ENCODE measurements around the gene RNASET2.

The RNASET2 gene

GRCh38 chr6:166908811-166909210, 47.5 kb downstream of the RNASET2 start:
- Histone ChIP-seq H3K4me1 (ENCODE audit: control insufficient read depth, low read depth, low read length) (no peaks in the 10 kb centered on the region), H3K27me3 (ENCODE audit: insufficient read depth, low read length, poor library complexity) (no peaks in the 10 kb centered on the region), H3K27ac (ENCODE audit: low read depth, low read length) (no peak overlapping the region), H3K4me3 (ENCODE audit: low read length) (no peak overlapping the region), H3K4ac (ENCODE audit: low read depth, low read length) (no peak overlapping the region), H3K23ac (ENCODE audit: low read length) (no peak overlapping the region), H4K5ac (ENCODE audit: low read length) (no peak overlapping the region), H2BK5ac (ENCODE audit: low read length) (no peak overlapping the region), H3K79me1 (ENCODE audit: low read length) (no peaks in the 10 kb centered on the region), H2BK15ac (replicated peaks; ENCODE audit: low read depth) (no peak overlapping the region), H3K9ac (ENCODE audit: low read length) (no peak overlapping the region), H3K18ac (ENCODE audit: low read length) (no peak overlapping the region), H3K36me3 (ENCODE audit: control insufficient read depth, insufficient read depth, low read length) (no peaks in the 10 kb centered on the region), H3K79me2 (ENCODE audit: control insufficient read depth, insufficient read depth, low read length) (no peaks in the 10 kb centered on the region), H2AK5ac (ENCODE audit: low read length) (no peak overlapping the region), H3K4me2 (ENCODE audit: low read length) (no peak overlapping the region), H3K56ac (ENCODE audit: low read length) (no peak overlapping the region), H4K8ac (ENCODE audit: low read depth, low read length) (no peak overlapping the region), H2BK120ac (ENCODE audit: low read depth, low read length) (no peak overlapping the region)
- WGBS (ENCODE audit: extremely low coverage, insufficient coverage, low lambda C conversion rate): no CpG with 5 or more reads among the region's 2 CpGs
- DNase-seq: no peak

GRCh38 chr6:166907871-166908806, 48.2 kb downstream of the RNASET2 start:
- Histone ChIP-seq H3K9ac (ENCODE audit: low read length) (no peak overlapping the region), H3K79me1 (ENCODE audit: low read length) (no peaks in the 10 kb centered on the region), H3K23ac (ENCODE audit: low read length) (no peak overlapping the region), H4K8ac (ENCODE audit: low read depth, low read length) (no peak overlapping the region), H3K56ac (ENCODE audit: low read length) (no peak overlapping the region), H3K27me3 (ENCODE audit: insufficient read depth, low read length, poor library complexity) (no peaks in the 10 kb centered on the region), H3K4me2 (ENCODE audit: low read length) (no peak overlapping the region), H3K36me3 (ENCODE audit: control insufficient read depth, insufficient read depth, low read length) (no peaks in the 10 kb centered on the region), H2AK5ac (ENCODE audit: low read length) (no peak overlapping the region), H4K5ac (ENCODE audit: low read length) (no peak overlapping the region), H3K27ac (ENCODE audit: low read depth, low read length) (no peak overlapping the region), H2BK5ac (ENCODE audit: low read length) (no peak overlapping the region), H3K18ac (ENCODE audit: low read length) (no peak overlapping the region), H3K4me3 (ENCODE audit: low read length) (no peak overlapping the region), H3K79me2 (ENCODE audit: control insufficient read depth, insufficient read depth, low read length) (no peaks in the 10 kb centered on the region), H3K4ac (ENCODE audit: low read depth, low read length) (no peak overlapping the region), H2BK120ac (ENCODE audit: low read depth, low read length) (no peak overlapping the region), H2BK15ac (replicated peaks; ENCODE audit: low read depth) (no peak overlapping the region), H3K4me1 (ENCODE audit: control insufficient read depth, low read depth, low read length) (no peaks in the 10 kb centered on the region)
- DNase-seq: no peak
- no CpG with 5 or more reads among the region's 20 CpGs for WGBS (ENCODE audit: extremely low coverage, insufficient coverage, low lambda C conversion rate)

GRCh38 chr6:166907373-166907841, 48.9 kb downstream of the RNASET2 start:
- H4K8ac ChIP-seq (ENCODE audit: low read depth, low read length): no peak overlapping the region
- H2AK5ac ChIP-seq (ENCODE audit: low read length): no peak overlapping the region
- DNase-seq: no peak
- H2BK120ac ChIP-seq (ENCODE audit: low read depth, low read length): no peak overlapping the region
- no peak overlapping the region for H2BK15ac ChIP-seq (replicated peaks; ENCODE audit: low read depth)
- H3K4me2 ChIP-seq (ENCODE audit: low read length): no peak overlapping the region
- H2BK5ac ChIP-seq (ENCODE audit: low read length): no peak overlapping the region
- H3K4ac ChIP-seq (ENCODE audit: low read depth, low read length): no peak overlapping the region
- no peak overlapping the region for H4K5ac ChIP-seq (ENCODE audit: low read length)
- H3K36me3 ChIP-seq (ENCODE audit: control insufficient read depth, insufficient read depth, low read length): no peaks in the 10 kb centered on the region
- no peak overlapping the region for H3K56ac ChIP-seq (ENCODE audit: low read length)
- no peaks in the 10 kb centered on the region for H3K4me1 ChIP-seq (ENCODE audit: control insufficient read depth, low read depth, low read length)
- no peak overlapping the region for H3K18ac ChIP-seq (ENCODE audit: low read length)
- H3K4me3 ChIP-seq (ENCODE audit: low read length): no peak overlapping the region
- H3K79me1 ChIP-seq (ENCODE audit: low read length): no peaks in the 10 kb centered on the region
- H3K23ac ChIP-seq (ENCODE audit: low read length): no peak overlapping the region
- no peak overlapping the region for H3K27ac ChIP-seq (ENCODE audit: low read depth, low read length)
- no peak overlapping the region for H3K9ac ChIP-seq (ENCODE audit: low read length)
- H3K27me3 ChIP-seq (ENCODE audit: insufficient read depth, low read length, poor library complexity): no peaks in the 10 kb centered on the region
- no peaks in the 10 kb centered on the region for H3K79me2 ChIP-seq (ENCODE audit: control insufficient read depth, insufficient read depth, low read length)
- no CpG with 5 or more reads among the region's 8 CpGs for WGBS (ENCODE audit: extremely low coverage, insufficient coverage, low lambda C conversion rate)

- H3K27ac ChIP-seq (ENCODE audit: low read depth, low read length): no peak overlapping the region
- no peaks in the 10 kb centered on the region for H3K4me1 ChIP-seq (ENCODE audit: control insufficient read depth, low read depth, low read length)
- H4K5ac ChIP-seq (ENCODE audit: low read length): no peak overlapping the region
- H3K56ac ChIP-seq (ENCODE audit: low read length): no peak overlapping the region
- no peak overlapping the region for H4K8ac ChIP-seq (ENCODE audit: low read depth, low read length)
- no peak overlapping the region for H3K9ac ChIP-seq (ENCODE audit: low read length)
- no peaks in the 10 kb centered on the region for H3K79me1 ChIP-seq (ENCODE audit: low read length)
- no peak overlapping the region for H2BK120ac ChIP-seq (ENCODE audit: low read depth, low read length)
- no peak for DNase-seq
- H3K36me3 ChIP-seq (ENCODE audit: control insufficient read depth, insufficient read depth, low read length): no peaks in the 10 kb centered on the region
- no peak overlapping the region for H3K4ac ChIP-seq (ENCODE audit: low read depth, low read length)
- H2BK15ac ChIP-seq (replicated peaks; ENCODE audit: low read depth): no peak overlapping the region
- no peak overlapping the region for H3K4me2 ChIP-seq (ENCODE audit: low read length)
- no peaks in the 10 kb centered on the region for H3K27me3 ChIP-seq (ENCODE audit: insufficient read depth, low read length, poor library complexity)
- no peak overlapping the region for H2BK5ac ChIP-seq (ENCODE audit: low read length)
- no peak overlapping the region for H2AK5ac ChIP-seq (ENCODE audit: low read length)
- no CpG with 5 or more reads among the region's 17 CpGs for WGBS (ENCODE audit: extremely low coverage, insufficient coverage, low lambda C conversion rate)
- no peak overlapping the region for H3K23ac ChIP-seq (ENCODE audit: low read length)
- H3K18ac ChIP-seq (ENCODE audit: low read length): no peak overlapping the region
- no peaks in the 10 kb centered on the region for H3K79me2 ChIP-seq (ENCODE audit: control insufficient read depth, insufficient read depth, low read length)
- H3K4me3 ChIP-seq (ENCODE audit: low read length): no peak overlapping the region
Measured at GRCh38 chr6:166906376-166907044, 49.8 kb downstream of the RNASET2 start.

GRCh38 chr6:166905505-166906134, 50.7 kb downstream of the RNASET2 start:
- H2BK5ac ChIP-seq (ENCODE audit: low read length): no peak overlapping the region
- H3K27ac ChIP-seq (ENCODE audit: low read depth, low read length): no peak overlapping the region
- H2BK15ac ChIP-seq (replicated peaks; ENCODE audit: low read depth): no peak overlapping the region
- H2BK120ac ChIP-seq (ENCODE audit: low read depth, low read length): no peak overlapping the region
- H2AK5ac ChIP-seq (ENCODE audit: low read length): no peak overlapping the region
- H4K8ac ChIP-seq (ENCODE audit: low read depth, low read length): no peak overlapping the region
- H3K23ac ChIP-seq (ENCODE audit: low read length): no peak overlapping the region
- no peak for DNase-seq
- no peaks in the 10 kb centered on the region for H3K27me3 ChIP-seq (ENCODE audit: insufficient read depth, low read length, poor library complexity)
- no peak overlapping the region for H3K4me2 ChIP-seq (ENCODE audit: low read length)
- no peaks in the 10 kb centered on the region for H3K4me1 ChIP-seq (ENCODE audit: control insufficient read depth, low read depth, low read length)
- H3K79me2 ChIP-seq (ENCODE audit: control insufficient read depth, insufficient read depth, low read length): no peaks in the 10 kb centered on the region
- WGBS (ENCODE audit: extremely low coverage, insufficient coverage, low lambda C conversion rate): no CpG with 5 or more reads among the region's 12 CpGs
- H3K56ac ChIP-seq (ENCODE audit: low read length): no peak overlapping the region
- no peaks in the 10 kb centered on the region for H3K79me1 ChIP-seq (ENCODE audit: low read length)
- H3K4ac ChIP-seq (ENCODE audit: low read depth, low read length): no peak overlapping the region
- H3K36me3 ChIP-seq (ENCODE audit: control insufficient read depth, insufficient read depth, low read length): no peaks in the 10 kb centered on the region
- H3K18ac ChIP-seq (ENCODE audit: low read length): no peak overlapping the region
- H4K5ac ChIP-seq (ENCODE audit: low read length): no peak overlapping the region
- no peak overlapping the region for H3K4me3 ChIP-seq (ENCODE audit: low read length)
- no peak overlapping the region for H3K9ac ChIP-seq (ENCODE audit: low read length)

All from mesendoderm (in vitro differentiated cells).